ENCODE measurements around the gene SOCS4.
"Not testable (repeated sequence)": the region's sequence is repeated elsewhere in the genome, so short reads cannot be mapped to it uniquely, and the experiment has no call there.

The SOCS4 gene

GRCh38 chr14:55052269-55052930, 25.4 kb downstream of the SOCS4 start:
- DNase-seq, result no peak

GRCh38 chr14:55053018-55053417, 26.0 kb downstream of the SOCS4 start:
- DNase-seq, result no peak

GRCh38 chr14:55053500-55053899, 26.5 kb downstream of the SOCS4 start:
- no peak for DNase-seq

GRCh38 chr14:55054098-55054497, 27.1 kb downstream of the SOCS4 start:
- no peak for DNase-seq

- DNase-seq, result no peak
Measured at GRCh38 chr14:55057919-55058318, 30.9 kb downstream of the SOCS4 start.

- no peak for DNase-seq
Measured at GRCh38 chr14:55059333-55059732, 32.3 kb downstream of the SOCS4 start.

- no peak for DNase-seq
Measured at GRCh38 chr14:55062517-55063351, 35.7 kb downstream of the SOCS4 start.

- DNase-seq, result not testable (repeated sequence)
Measured at GRCh38 chr14:55064896-55065295, 37.9 kb downstream of the SOCS4 start.

GRCh38 chr14:55065411-55065810, 38.4 kb downstream of the SOCS4 start:
- DNase-seq, result no peak

- DNase-seq, result no peak
Measured at GRCh38 chr14:55066223-55066622, 39.2 kb downstream of the SOCS4 start.

GRCh38 chr14:55070981-55071411, 44.0 kb downstream of the SOCS4 start:
- DNase-seq, result peak in 1 of 2 donors; percentile 31

- peak in 1 of 2 donors; percentile 15 for DNase-seq
Measured at GRCh38 chr14:55071870-55072640, 45.0 kb downstream of the SOCS4 start.

- no peak for DNase-seq
Measured at GRCh38 chr14:55073856-55074255, 46.8 kb downstream of the SOCS4 start.

GRCh38 chr14:55074662-55075061, 47.6 kb downstream of the SOCS4 start:
- DNase-seq, result no peak

- DNase-seq, result no peak
Measured at GRCh38 chr14:55075628-55076175, 48.7 kb downstream of the SOCS4 start.

GRCh38 chr14:55077170-55078151, 50.4 kb downstream of the SOCS4 start:
- DNase-seq, result peak; percentile 42 to 61

- DNase-seq, result peak; percentile 88 to 94
Measured at GRCh38 chr14:55079961-55080360, 52.9 kb downstream of the SOCS4 start.

GRCh38 chr14:55084401-55085059, 57.5 kb downstream of the SOCS4 start:
- DNase-seq, result peak; percentile 71 to 85

- DNase-seq, result no peak
Measured at GRCh38 chr14:55085060-55085660, 58.1 kb downstream of the SOCS4 start.

- DNase-seq, result no peak
Measured at GRCh38 chr14:55086938-55087337, 59.9 kb downstream of the SOCS4 start.

GRCh38 chr14:55088356-55088755, 61.3 kb downstream of the SOCS4 start:
- DNase-seq, result peak in 1 of 2 donors; percentile 28

Data from inflammatory macrophage treated with lipopolysaccharide for 1 hour (primary cell).